GM18951 (cell line): ENCODE measurements around the gene DCN.

Experiments
- POLR2A ChIP-seq: IDR thresholded peaks from 4 replicates; pipeline ENCODE4 v1.6.1; 2011; ENCODE audit warnings: mild to moderate bottlenecking; ENCODE audit not compliant: insufficient read length, insufficient read depth; ENCODE audit errors: extremely low read depth
- in situ Hi-C: fragments of 300-500 bp; cut with MboI; formaldehyde crosslinking; loops from one replicate; pipeline ENCODE4 v1.12.0; 2022; ENCODE audit warnings: low sequenced_read_pairs, mixed read lengths, inconsistent platforms; ENCODE audit not compliant: unreplicated experiment

The DCN gene

DNA sequence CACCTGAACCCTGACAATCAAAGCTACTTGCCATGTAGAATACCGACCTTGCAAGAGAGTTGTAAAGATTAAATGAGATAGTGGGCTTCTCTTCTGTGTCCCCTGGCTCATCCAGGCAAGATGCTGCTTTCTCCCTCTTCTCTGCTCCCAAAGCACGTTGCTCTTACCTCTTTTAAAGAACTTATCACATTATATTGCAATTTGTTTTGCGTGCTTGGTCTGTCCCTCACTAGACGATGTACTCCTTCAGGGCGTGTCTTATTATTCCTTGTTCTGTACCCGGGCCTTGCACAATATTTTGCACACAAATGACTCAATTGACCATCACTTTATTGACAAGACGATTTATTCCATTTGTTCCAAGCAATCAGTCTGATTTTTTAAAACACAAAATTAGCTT, 3.3 kb downstream of the DCN start:
- in situ Hi-C loops = no loop called here

DNA sequence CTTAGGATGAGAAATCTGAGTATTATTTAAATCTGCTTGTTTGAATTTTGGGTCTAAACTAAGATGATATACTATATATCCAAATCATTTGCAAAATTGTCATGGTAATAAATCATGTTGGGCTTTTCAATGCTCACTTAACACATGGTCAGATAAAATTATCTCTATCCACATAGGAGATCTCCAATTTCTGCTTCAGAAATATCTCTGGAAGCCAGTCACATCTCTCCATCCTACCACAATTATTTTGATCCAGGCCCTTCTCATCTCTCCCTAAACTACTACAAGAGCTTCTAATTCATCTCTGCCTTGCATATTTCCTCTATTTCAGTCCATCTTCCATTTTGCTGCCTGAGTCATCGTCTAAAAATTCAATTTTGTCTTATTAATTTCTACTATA, 3.8 kb downstream of the DCN start:
- TF ChIP-seq POLR2A = no peak
- in situ Hi-C loops = no loop called here

More for the DNA sequence above, 3.3 kb downstream of the DCN start:
- TF ChIP-seq POLR2A = no peak

GRCh38 chr12:91178139-91178561, 4.5 kb downstream of the DCN start:
- TF ChIP-seq POLR2A = no peak
- in situ Hi-C loops = no loop called here

GRCh38 chr12:91177381-91177780, 5.2 kb downstream of the DCN start:
- in situ Hi-C loops = no loop called here
- TF ChIP-seq POLR2A = no peak

DNA sequence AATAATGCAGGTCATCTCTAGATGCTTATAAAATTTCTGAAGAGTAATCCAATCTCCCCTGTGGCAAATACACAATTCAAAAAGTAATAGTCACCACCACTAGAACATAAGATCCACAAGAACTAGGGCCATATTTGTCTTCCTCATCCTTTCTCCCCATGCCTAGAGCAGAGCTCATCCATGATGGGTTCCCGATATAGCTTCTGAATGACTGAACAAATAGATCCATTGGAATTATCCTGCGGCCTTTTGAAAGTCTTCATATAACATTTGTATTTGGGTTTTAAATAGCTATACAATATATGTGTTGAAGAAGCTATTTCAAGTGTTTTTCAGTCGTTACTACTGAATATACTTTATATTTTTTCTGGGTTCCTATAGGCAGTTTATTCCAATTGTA, 5.7 kb downstream of the DCN start:
- in situ Hi-C loops = no loop called here

GRCh38 chr12:91176358-91176757, 6.3 kb downstream of the DCN start:
- in situ Hi-C loops = no loop called here
- no peak for TF ChIP-seq POLR2A

More for the DNA sequence above, 5.7 kb downstream of the DCN start:
- no peak for TF ChIP-seq POLR2A

- in situ Hi-C loops = no loop called here
- TF ChIP-seq POLR2A = no peak
Measured at GRCh38 chr12:91173124-91173523, 9.5 kb downstream of the DCN start.

GRCh38 chr12:91172096-91172495, 10.5 kb downstream of the DCN start:
- in situ Hi-C loops = no loop called here
- no peak for TF ChIP-seq POLR2A

GRCh38 chr12:91171476-91171875, 11.1 kb downstream of the DCN start:
- no peak for TF ChIP-seq POLR2A
- in situ Hi-C loops = no loop called here

- in situ Hi-C loops = no loop called here
- no peak for TF ChIP-seq POLR2A
Measured at GRCh38 chr12:91163116-91163515, 19.5 kb downstream of the DCN start.

DNA sequence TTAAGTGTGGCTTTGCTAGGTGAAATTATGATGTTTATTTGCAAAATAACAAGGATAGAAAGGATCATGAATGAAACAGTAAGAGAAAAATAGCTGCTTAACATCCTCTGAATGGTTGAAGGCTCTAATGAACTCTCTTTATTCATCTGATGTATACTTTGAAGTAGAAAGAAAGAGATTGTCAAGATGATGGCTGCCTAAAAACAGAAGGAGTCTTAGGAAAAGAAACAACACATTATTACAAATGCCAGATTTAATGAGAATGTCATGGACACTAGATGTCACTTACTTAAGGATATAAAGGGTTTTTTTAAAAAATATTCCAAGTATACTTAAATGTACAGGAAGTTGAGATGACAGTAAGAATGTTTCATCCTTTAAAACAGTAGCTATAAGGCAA, 21.6 kb downstream of the DCN start:
- no peak for TF ChIP-seq POLR2A
- in situ Hi-C loops = no loop called here

- in situ Hi-C loops = no loop called here
- TF ChIP-seq POLR2A = no peak
Measured at GRCh38 chr12:91155990-91156389, 26.6 kb downstream of the DCN start.

- TF ChIP-seq POLR2A = no peak
- in situ Hi-C loops = no loop called here
Measured at GRCh38 chr12:91154131-91154530, 28.5 kb downstream of the DCN start.

DNA sequence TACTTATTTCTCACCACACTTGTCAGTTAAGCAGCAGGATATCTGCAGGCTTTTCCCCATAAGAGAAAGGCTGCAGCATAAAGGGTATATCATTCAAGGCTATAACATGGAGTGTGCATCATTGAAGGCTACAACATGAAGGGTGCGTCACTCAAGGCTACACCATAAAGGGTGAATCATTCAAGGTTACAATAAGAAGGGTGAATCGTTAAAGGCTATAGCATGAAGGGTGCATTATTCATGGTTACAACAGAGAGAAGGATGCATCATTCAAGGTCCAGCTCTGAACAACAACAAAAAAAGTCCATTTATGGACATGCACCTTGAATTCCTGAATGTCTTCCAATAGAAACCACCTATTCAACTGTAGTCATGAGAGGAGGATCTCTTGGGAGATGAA, 38.6 kb downstream of the DCN start:
- no peak for TF ChIP-seq POLR2A
- in situ Hi-C loops = no loop called here

DNA sequence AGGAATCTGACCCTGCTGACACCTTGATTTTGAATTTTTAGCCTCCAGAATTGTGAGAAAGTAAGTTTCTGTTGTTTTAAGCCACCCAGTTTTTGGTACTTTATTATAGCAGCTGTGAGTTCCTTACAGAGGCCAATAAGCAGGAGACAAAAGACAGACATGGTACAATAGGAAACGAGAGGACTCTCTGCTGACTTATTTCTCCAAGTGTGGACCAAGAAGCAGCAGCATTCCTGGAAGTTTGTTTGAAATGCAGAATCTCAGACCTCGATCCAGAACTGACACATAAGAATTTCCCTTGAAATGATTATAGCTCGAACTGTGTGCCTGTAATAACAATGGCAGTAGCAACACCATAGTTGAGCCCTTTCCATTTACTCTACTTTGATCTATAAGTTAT, 39.4 kb downstream of the DCN start:
- in situ Hi-C loops = no loop called here
- no peak for TF ChIP-seq POLR2A
